Glomerular endothelial cell (primary cell): Measurements from ENCODE around the gene ERBB4. TPM values are rescaled to one million over a fixed set of nuclear protein-coding genes. Genes with fewer than 3 reads are reported as not detected.
A peak's percentile ranks its signal among the peaks of the same experiment; 100 is the strongest.

Source experiments
- DNase-seq: peaks from one replicate; pipeline ENCODE4 v3.0.0-alpha.2; 2011; ENCODE audit warnings: low read depth, low spot score; ENCODE audit errors: extremely low read depth
- total RNA-seq: library from RNA; depleted of rRNA; stranded (reverse); fragments of >200 nt; gene quantifications from 2 replicates; pipeline ENCODE4 v1.2.3, GENCODE V29; 2015

ERBB4 gene
- total RNA-seq, 1 donor from 2014 or later: 0.18 TPM

DNA sequence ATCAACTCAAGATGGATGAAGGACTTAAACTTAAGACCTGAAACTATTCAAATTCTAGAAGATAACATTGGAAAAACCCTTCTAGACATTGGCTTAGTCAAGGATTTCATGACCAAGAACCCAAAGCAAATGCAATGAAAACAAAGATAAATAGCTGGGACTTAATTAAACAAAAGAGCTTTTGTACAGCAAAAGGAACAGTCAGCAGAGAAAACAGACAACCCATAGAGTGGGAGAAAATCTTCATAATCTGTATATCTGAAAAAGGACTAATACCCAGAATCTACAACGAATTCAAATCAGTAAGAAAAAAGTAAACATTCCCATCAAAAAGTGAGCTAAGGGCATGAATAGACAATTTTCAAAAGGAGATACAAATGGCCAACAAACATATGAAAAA lies 171.2 kb downstream of the ERBB4 start:
- DNase-seq: no peak

DNA sequence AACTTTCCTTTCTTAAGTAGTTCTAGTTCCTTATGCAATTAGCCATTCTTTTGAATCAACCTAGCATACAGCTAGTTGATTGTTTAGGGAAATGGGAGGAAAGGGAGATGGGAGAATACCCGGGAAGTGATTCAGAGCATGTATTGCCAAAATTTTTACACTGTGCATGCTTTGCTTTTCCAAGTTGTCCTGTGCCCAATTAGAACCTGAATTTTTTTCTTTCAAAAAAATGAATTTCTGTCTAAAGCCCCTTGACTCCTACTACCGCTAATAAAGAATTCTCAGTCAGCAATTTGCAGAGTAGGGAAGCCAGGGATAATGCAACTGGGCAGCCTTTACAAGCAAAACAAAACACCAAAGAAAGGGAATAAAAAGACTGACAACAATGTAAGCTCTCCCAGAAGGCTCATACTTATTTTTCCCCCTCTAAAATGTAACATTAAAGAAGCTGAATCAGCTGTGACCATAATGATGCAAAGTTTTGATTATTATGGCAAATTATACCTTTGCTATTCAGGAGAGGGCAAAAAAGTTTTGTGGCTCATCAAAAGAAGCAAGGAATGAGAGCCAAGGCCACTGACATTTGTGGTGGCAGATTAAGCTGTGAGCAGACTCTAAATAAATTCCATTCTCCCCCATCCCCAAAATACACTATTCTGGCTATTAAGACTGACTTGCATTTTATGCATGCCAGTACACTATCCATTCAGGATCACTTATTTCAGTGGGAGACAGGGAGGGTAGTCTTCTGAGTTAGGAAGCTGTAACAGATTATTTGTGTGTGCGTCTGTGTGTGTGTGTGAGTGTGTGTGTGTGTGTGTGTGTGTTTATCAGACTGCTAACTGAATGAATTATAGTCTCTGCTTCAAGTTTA lies 174.3 kb downstream of the ERBB4 start:
- peak; percentile 12 for DNase-seq

DNA sequence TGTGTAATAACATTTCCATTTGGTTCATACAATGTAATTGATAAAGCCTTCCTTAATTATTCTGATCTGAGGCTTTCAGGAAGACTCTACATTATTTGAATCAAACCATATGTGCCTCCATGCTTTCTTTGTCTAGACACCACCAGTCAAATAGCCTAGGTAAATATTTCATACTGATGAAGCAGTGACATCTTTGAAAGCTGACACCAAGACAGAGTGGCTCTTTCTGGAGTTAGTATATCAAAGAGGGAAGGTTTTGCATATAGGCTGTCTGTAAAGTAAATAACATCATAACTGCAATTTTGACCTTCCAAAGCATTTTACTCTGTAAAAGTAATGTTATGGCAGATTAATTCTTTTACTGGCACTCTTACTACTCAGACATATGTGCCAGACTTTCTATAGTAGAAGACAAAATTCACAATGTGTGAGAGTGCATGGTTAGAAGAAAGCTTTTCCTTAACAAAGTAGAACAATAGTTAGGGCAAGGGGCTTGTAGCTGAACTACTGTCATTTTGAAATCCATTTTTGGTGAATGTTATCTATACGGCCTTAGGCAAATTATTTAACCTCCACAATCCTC lies 177.3 kb downstream of the ERBB4 start:
- DNase-seq: no peak

- no peak for DNase-seq
These were observed 178.5 kb downstream of the ERBB4 start for GRCh38 chr2:212360068-212360460.

DNA sequence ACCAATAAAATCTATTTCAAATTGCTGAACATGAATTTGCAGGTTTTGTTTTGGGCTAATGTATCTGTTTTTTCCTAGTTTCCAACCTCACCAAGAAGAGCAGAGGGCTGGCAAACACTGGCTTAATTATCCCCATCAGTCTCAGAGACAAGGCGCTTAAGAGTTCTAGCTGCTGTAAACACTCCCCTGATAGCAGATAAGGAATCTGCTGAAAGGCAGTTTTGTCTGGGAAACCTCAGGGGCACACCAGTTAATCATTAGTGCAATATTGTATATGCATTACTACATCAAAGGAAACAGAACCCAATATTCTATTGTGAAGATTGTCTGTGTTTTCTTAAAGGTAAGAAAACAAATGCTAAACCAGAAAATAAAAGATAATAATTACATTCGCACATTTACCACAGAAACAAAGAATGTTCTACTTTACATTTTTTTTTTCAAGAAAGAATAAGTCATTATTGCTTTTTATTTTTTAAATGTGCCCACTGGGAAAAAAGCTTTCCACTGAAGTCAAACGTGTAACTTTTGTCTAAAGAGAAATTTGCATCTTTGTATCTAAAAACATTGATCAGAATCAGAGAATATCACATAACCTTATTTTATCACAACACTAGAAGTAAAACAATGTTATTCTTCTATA lies 179.1 kb downstream of the ERBB4 start:
- no peak for DNase-seq

- DNase-seq: no peak
These were observed 181.0 kb downstream of the ERBB4 start for GRCh38 chr2:212357606-212358005.

- no peak for DNase-seq
These were observed 184.2 kb downstream of the ERBB4 start for GRCh38 chr2:212354382-212354781.

- DNase-seq: no peak
These were observed 190.1 kb downstream of the ERBB4 start for GRCh38 chr2:212348501-212348900.

- DNase-seq: no peak
These were observed 191.7 kb downstream of the ERBB4 start for GRCh38 chr2:212346865-212347264.

GRCh38 chr2:212345966-212346365 lies 192.6 kb downstream of the ERBB4 start:
- DNase-seq: no peak

- DNase-seq: no peak
These were observed 194.5 kb downstream of the ERBB4 start for GRCh38 chr2:212344131-212344530.

DNA sequence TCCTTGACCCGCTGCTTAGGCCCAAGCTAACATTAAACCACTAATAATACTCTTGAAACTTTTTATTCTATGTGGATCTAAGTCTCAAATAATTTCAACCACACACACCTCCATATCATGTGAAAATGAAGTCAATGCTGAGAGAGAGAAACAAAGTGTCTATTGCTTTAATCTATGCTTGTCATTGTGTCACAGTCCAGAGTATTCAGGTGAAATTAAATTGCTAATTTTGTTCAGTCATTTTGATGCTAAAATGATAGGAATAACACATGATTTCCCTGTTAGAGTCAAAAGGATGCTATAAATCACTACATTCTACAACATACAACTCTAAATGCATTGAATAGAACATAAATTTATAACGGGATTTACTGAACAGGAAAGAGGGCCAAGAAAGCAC lies 195.4 kb downstream of the ERBB4 start:
- no peak for DNase-seq

GRCh38 chr2:212337486-212338343 lies 200.9 kb downstream of the ERBB4 start:
- DNase-seq: no peak

DNA sequence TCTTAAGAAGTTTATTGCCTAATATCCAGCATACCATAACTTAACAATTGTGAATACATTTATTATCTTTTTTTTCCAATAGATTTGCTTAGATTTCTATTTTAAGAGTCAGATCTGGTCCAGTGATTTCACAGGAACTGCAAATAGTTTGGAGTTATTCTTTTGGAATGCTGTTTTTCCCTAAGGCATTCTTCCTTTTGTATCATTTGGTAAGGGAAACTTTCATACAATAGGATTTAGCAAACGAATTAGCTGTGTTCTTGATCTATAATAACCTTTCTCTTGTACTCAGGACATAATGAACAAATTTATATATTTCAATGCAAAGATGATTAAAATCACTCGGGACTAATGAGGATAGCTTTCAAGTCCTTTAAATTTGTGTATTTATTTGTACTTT lies 201.6 kb downstream of the ERBB4 start:
- no peak for DNase-seq

DNA sequence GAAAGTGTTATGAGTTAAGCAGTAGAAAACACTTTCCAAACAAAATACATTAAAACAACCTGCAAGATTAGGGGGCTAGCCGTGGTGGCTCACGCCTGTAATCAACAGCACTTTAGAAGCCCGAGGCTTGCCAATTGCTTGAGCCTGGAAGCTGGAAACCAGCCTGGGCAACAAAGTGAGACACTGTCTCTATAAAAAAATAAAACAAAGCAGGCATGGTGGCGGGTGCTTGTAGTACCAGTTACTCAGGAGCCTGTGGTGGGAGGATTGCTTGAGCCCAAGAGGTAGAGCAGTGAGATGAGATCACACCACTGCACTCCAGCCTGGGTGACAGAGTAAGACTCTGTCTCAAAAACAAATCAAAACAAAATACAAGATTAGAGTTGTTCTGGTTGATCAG lies 208.3 kb downstream of the ERBB4 start:
- no peak for DNase-seq

GRCh38 chr2:212328712-212329496 lies 209.7 kb downstream of the ERBB4 start:
- no peak for DNase-seq

DNA sequence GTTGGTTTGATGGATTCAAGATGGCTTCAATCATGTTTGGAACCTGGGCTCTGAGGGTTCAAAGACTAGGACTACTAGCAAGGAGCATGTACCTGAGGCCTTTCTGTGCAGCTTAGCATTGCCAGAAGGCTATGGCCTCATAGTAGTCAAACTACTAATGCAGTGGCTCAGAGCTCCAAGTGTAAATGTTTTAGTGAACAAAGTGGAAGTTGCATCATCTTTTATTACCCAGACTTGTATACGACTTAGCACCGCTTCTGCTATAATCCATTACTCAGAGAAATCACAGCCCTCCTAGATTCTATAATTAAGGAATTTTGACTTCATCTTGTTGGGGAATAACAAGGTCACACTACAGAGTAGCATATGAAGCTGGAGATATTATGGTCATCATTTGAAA lies 210.5 kb downstream of the ERBB4 start:
- no peak for DNase-seq

- no peak for DNase-seq
These were observed 211.3 kb downstream of the ERBB4 start for GRCh38 chr2:212327171-212327809.

DNA sequence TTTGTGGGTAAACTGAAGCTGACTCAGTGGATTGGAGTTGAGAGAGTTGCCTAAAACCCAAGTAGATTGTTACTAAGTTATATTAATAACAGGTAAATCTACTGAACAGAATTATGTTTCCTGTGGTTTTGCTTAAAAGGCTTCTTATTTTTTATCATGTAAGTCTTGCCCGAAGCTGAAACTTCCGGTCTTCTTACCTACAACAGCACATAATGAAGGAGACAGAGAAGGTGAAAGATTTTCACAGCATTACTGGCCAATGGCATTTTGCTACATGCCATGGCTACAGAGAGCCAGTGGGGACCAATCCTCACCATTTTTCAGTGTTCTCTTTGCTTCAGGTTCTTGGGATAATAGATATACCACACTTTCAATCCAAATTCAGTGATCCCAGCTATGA lies 220.0 kb downstream of the ERBB4 start:
- no peak for DNase-seq

DNA sequence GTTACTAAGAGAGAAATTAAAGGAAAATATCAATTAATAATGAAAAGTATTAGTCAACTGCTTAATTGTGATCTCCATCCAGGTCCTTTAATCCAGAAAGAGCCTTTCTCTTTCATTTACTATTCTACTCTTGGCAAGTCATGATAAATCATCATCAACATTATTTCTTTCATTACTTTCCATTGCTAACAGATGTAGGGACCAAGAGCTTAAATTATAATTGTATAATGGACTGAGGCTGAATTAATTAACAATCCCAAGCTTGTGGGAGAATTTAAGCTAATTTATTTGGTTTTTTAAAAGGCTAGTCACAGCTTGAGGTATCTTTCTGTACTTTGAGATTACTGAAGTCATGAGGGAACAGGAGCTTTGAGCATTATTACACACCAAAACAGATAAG lies 223.9 kb downstream of the ERBB4 start:
- no peak for DNase-seq
